Natural killer cell (primary cell): ENCODE data around the gene FTL. TPM values are rescaled to one million over a fixed set of nuclear protein-coding genes. Genes with fewer than 3 reads are reported as not detected.

Experiments
- ATAC-seq, 3 donors: fragments of 150-1000 bp in 2 of 3; fragments of 200-7000 bp in 1 of 3; cut with Tn5 transposase; 1 replicate in 1 of 3; 2 replicates in 2 of 3; pipeline ENCODE4 v1.10.0; 2021; ENCODE audit warnings: mild to moderate bottlenecking in 2 of 3, moderate library complexity in 2 of 3
- DNase-seq, 2 donors: peaks; one replicate each; pipeline versions ENCODE4 v3.0.0 to v3.0.0-alpha.2; 2013 to 2021; ENCODE audit warnings: mixed read lengths in 1 of 2
- H3K27ac ChIP-seq: one replicate; pipeline ENCODE4 v1.5.1; 2013; ENCODE audit warnings: mild to moderate bottlenecking, low read length
- H3K27me3 ChIP-seq: one replicate; pipeline ENCODE4 v1.6.1; 2013; ENCODE audit warnings: low read length; ENCODE audit not compliant: control insufficient read depth, insufficient read depth
- H3K36me3 ChIP-seq: one replicate; pipeline ENCODE4 v1.6.1; 2013; ENCODE audit warnings: low read length; ENCODE audit not compliant: control insufficient read depth, insufficient read depth
- H3K4me1 ChIP-seq: one replicate; pipeline ENCODE4 v1.6.1; 2013; ENCODE audit warnings: low read length; ENCODE audit not compliant: control insufficient read depth, insufficient read depth
- H3K4me3 ChIP-seq: one replicate; pipeline ENCODE4 v1.5.1; 2013; ENCODE audit warnings: low read length
- H3K9me3 ChIP-seq: one replicate; pipeline ENCODE4 v1.6.1; 2013; ENCODE audit warnings: low read length; ENCODE audit not compliant: control insufficient read depth, insufficient read depth
- H3K27ac Mint-ChIP-seq, 2 donors: one replicate each; pipeline ENCODE4 v1.8.0; 2022; ENCODE audit warnings: mild to moderate bottlenecking in 2 of 2, mixed read lengths in 2 of 2, moderate library complexity in 1 of 2
- H3K27me3 Mint-ChIP-seq, 2 donors: one replicate each; pipeline ENCODE4 v1.8.0; 2022; ENCODE audit warnings: low read depth in 2 of 2, mixed read lengths in 2 of 2
- H3K36me3 Mint-ChIP-seq: one replicate; pipeline ENCODE4 v1.8.0; 2022; ENCODE audit warnings: mixed read lengths
- H3K4me1 Mint-ChIP-seq, 2 donors: one replicate each; pipeline ENCODE4 v1.8.0; 2022; ENCODE audit warnings: mixed read lengths in 2 of 2
- H3K4me3 Mint-ChIP-seq: one replicate; pipeline ENCODE4 v1.8.0; 2022; ENCODE audit warnings: mild to moderate bottlenecking, moderate library complexity, mixed read lengths
- H3K9me3 Mint-ChIP-seq, 2 donors: one replicate each; pipeline ENCODE4 v1.8.0; 2022; ENCODE audit warnings: mixed read lengths in 2 of 2
- WGBS: methylation state at CpG from one replicate; pipeline ENCODE4 v1.1.7; 2013; ENCODE audit warnings: missing lambda C conversion rate; ENCODE audit not compliant: insufficient coverage; 5-methylcytosine and 5-hydroxymethylcytosine counted together
- intact Hi-C: fragments of 100-400 bp; cut with micrococcal nuclease; formaldehyde crosslinking; loops from one replicate; pipeline ENCODE4 v1.14.2; 2022
- total RNA-seq, 4 donors: library from RNA; stranded (reverse); fragments of 120-200 nt in 1 of 4; gene quantifications; one replicate each; pipeline versions ENCODE4 v1.2.3 to v1.2.4, GENCODE V29; 2013 to 2022
- TF ChIP-seq, protein P1 (sequence below): fragments of 200-600 bp; IDR thresholded peaks from one replicate; pipeline ENCODE4 v1.8.0; 2022; ENCODE audit warnings: antibody characterized with exemption

Gene FTL
- total RNA-seq, 3 donors from 2014 or later (not counting 1 experiment from before 2014, with no cell fraction given) = 554 to 1,168 (median 1,024) TPM

DNA sequence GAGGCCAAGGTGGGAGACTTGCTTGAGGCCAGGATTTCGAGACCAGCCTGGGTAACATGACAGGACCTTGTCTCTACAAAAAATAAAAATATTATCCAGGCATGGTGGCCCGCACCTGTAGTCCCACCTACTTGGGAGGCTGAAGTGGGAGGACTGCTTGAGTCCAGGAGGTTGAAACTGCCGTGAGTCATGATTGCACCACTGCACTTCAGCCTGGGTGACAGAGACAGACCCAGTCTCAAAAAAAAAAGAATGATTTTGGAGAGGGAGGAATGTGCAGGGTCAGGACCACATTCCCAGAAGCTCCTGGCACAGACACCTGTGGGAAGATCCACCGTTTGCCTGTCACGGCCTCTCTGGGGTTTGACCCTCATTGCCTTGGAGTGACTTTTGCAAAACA, 19.7 kb upstream of the FTL start:
- H3K9me3 ChIP-seq = no peaks in the 10 kb centered on the region
- no peak overlapping the region for H3K27ac ChIP-seq
- ATAC-seq (no peak), DNase-seq (no peak)
- H3K27me3 ChIP-seq = no peaks in the 10 kb centered on the region
- Mint-ChIP-seq H3K27ac (no peak overlapping the region), H3K27me3 (no peaks in the 10 kb centered on the region), H3K4me1 (no peaks in the 10 kb centered on the region), H3K9me3 (no peaks in the 10 kb centered on the region), H3K36me3 (no peaks in the 10 kb centered on the region), H3K4me3 (no peak overlapping the region)
- no peak overlapping the region for H3K4me3 ChIP-seq
- TF ChIP-seq, protein P1, sequence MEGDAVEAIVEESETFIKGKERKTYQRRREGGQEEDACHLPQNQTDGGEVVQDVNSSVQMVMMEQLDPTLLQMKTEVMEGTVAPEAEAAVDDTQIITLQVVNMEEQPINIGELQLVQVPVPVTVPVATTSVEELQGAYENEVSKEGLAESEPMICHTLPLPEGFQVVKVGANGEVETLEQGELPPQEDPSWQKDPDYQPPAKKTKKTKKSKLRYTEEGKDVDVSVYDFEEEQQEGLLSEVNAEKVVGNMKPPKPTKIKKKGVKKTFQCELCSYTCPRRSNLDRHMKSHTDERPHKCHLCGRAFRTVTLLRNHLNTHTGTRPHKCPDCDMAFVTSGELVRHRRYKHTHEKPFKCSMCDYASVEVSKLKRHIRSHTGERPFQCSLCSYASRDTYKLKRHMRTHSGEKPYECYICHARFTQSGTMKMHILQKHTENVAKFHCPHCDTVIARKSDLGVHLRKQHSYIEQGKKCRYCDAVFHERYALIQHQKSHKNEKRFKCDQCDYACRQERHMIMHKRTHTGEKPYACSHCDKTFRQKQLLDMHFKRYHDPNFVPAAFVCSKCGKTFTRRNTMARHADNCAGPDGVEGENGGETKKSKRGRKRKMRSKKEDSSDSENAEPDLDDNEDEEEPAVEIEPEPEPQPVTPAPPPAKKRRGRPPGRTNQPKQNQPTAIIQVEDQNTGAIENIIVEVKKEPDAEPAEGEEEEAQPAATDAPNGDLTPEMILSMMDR = no peak
- H3K36me3 ChIP-seq = no peaks in the 10 kb centered on the region
- 94% methylated on average over 5 of the region's 5 CpGs for WGBS
- intact Hi-C loops = no loop called here
- H3K4me1 ChIP-seq = no peaks in the 10 kb centered on the region

DNA sequence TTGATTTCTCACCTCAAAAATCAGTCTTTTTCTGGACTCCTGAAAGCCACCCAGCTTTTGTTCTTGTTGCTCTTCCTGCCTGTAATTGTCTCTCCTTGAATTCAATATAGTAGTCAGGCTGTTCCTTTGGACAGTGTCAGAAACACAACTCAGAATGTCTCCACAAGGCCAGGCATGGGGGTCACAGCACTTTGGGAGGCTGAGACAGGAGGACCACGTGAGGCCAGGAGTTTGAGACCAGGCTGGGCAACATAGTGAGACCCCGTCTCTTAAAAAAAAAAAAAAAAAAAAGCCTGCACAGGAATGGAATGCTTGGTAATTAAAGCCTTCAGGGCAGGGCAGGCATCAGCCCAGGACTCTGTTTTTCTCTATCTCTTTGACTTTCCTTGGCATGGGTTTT, 19.3 kb upstream of the FTL start:
- no peaks in the 10 kb centered on the region for H3K36me3 Mint-ChIP-seq
- H3K36me3 ChIP-seq = no peaks in the 10 kb centered on the region
- DNase-seq (no peak), ATAC-seq (no peak)
- H3K27me3 Mint-ChIP-seq = no peaks in the 10 kb centered on the region
- TF ChIP-seq, protein P1 = no peak
- no peak overlapping the region for H3K27ac Mint-ChIP-seq
- H3K4me3 Mint-ChIP-seq = no peak overlapping the region
- H3K27ac ChIP-seq = no peak overlapping the region
- H3K27me3 ChIP-seq = no peaks in the 10 kb centered on the region
- 87% methylated on average over 2 of the region's 2 CpGs for WGBS
- H3K4me3 ChIP-seq = no peak overlapping the region
- H3K4me1 Mint-ChIP-seq = no peaks in the 10 kb centered on the region
- H3K4me1 ChIP-seq = no peaks in the 10 kb centered on the region
- H3K9me3 Mint-ChIP-seq = no peaks in the 10 kb centered on the region
- intact Hi-C loops = no loop called here
- H3K9me3 ChIP-seq = no peaks in the 10 kb centered on the region

DNA sequence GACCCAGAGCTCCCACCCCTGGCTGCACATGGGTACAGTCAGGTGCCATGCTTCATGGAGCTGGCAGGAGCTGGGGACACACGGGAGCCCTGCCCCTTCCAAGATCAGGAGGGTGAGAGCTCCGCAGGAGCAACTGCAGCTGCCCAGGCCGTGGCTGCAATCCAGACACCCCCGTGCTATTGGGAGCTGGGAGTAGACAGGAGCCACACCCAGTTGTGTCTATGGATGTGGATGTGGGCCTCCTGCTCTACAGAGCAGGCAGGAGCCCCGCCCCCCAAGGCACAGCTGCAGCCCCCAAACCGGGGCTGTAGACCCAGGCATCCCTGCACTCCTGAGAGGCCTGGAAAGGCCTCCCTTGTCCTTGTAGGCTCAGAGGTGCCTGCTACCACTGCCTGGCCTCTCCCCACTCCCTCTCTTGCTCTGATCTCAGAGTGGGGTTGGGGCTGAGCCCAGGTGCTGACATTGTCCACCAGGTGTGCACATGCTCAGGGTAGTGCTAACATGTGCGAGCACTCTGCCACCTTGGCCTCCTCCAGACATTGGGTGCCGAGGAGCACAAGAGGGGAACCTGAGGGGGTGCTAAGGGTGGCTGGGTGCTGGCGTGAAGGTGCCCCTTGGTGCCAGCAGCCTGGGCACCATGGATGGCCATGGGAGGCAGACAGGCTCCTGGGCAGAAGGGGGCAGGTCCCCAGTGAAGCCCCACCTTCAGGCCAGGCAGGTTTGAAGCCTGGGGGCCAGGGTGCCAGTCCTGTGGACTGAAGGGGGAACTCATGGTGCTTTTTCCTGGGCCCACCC, 18.4 kb upstream of the FTL start:
- Mint-ChIP-seq H3K27ac (no peak overlapping the region), H3K4me1 (no peaks in the 10 kb centered on the region), H3K9me3 (no peaks in the 10 kb centered on the region), H3K36me3 (no peaks in the 10 kb centered on the region), H3K4me3 (no peak overlapping the region), H3K27me3 (no peaks in the 10 kb centered on the region)
- no peaks in the 10 kb centered on the region for H3K36me3 ChIP-seq
- 80% methylated on average over 9 of the region's 9 CpGs for WGBS
- no peaks in the 10 kb centered on the region for H3K27me3 ChIP-seq
- DNase-seq (no peak), ATAC-seq (no peak)
- H3K4me3 ChIP-seq = no peak overlapping the region
- no peaks in the 10 kb centered on the region for H3K4me1 ChIP-seq
- TF ChIP-seq, protein P1 = no peak
- intact Hi-C loops = no loop called here
- H3K9me3 ChIP-seq = no peaks in the 10 kb centered on the region
- H3K27ac ChIP-seq = no peak overlapping the region

DNA sequence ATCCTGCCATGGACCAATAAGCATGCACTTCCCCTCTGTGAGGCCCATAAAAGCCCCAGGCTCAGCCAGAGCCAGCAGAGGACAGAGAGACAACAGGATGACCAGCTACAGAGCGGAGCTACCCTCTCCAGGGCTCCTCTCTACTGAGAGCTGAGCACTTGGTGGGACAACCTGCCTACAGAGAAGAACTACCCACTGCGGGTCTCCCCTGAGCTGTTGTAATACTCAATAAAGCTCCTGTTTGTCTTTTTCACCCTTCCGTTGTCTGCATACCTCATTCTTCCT, 17.9 kb upstream of the FTL start:
- Mint-ChIP-seq H3K36me3 (no peaks in the 10 kb centered on the region), H3K27me3 (no peaks in the 10 kb centered on the region), H3K27ac (no peak overlapping the region), H3K4me1 (no peaks in the 10 kb centered on the region), H3K4me3 (no peak overlapping the region), H3K9me3 (no peaks in the 10 kb centered on the region)
- H3K9me3 ChIP-seq = no peaks in the 10 kb centered on the region
- H3K36me3 ChIP-seq = no peaks in the 10 kb centered on the region
- DNase-seq (no peak), ATAC-seq (no peak)
- H3K4me1 ChIP-seq = no peaks in the 10 kb centered on the region
- H3K27me3 ChIP-seq = no peaks in the 10 kb centered on the region
- TF ChIP-seq, protein P1 = no peak
- WGBS = 95% methylated on average over 3 of the region's 3 CpGs
- no peak overlapping the region for H3K27ac ChIP-seq
- intact Hi-C loops = no loop called here
- H3K4me3 ChIP-seq = no peak overlapping the region
